OCI-LY3 (cell line): ENCODE measurements around the gene SORCS1.

Experiments used
- H2AFZ ChIP-seq: fragments of 200-600, 300-600 bp; shearing (Covaris generic); 2 replicates; pipeline ENCODE4 v1.6.0; 2014; ENCODE audit warnings: antibody characterized with exemption, low read depth, low read length
- H3K27ac ChIP-seq: fragments of 200-600, 300-600 bp; sonication (generic); 2 replicates; pipeline ENCODE4 v1.5.1; 2014; ENCODE audit warnings: mild to moderate bottlenecking, low read length, moderate library complexity, mixed read lengths
- H3K27me3 ChIP-seq: fragments of 200-600, 300-600 bp; sonication (generic); 2 replicates; pipeline ENCODE4 v1.6.1; 2014; ENCODE audit warnings: low read depth, low read length, mixed read lengths
- H3K36me3 ChIP-seq: fragments of 200-600, 300-600 bp; sonication (generic); replicated peaks from 2 replicates; pipeline ENCODE3; 2014; ENCODE audit warnings: low read depth, low read length, mixed read lengths
- H3K4me1 ChIP-seq: fragments of 300-600, 200-600 bp; sonication (generic); 2 replicates; pipeline ENCODE4 v1.6.1; 2014; ENCODE audit warnings: low read length, mixed read lengths
- H3K4me2 ChIP-seq: fragments of 200-600, 300-600 bp; sonication (generic); 2 replicates; pipeline ENCODE4 v1.6.1; 2014; ENCODE audit warnings: low read length, mixed read lengths
- H3K4me3 ChIP-seq: fragments of 300-600, 200-600 bp; sonication (generic); 2 replicates; pipeline ENCODE4 v1.5.1; 2014; ENCODE audit warnings: antibody characterized with exemption, mild to moderate bottlenecking, low read length, moderate library complexity
- H3K79me2 ChIP-seq: fragments of 300-600, 200-600 bp; shearing (Covaris generic); 2 replicates; pipeline ENCODE4 v1.6.1; 2014; ENCODE audit warnings: mild to moderate bottlenecking, low read length, mixed read lengths
- H3K9ac ChIP-seq: fragments of 300-600, 200-600 bp; shearing (Covaris generic); 2 replicates; pipeline ENCODE4 v1.6.0; 2014; ENCODE audit warnings: mild to moderate bottlenecking, low read length, moderate library complexity
- H3K9me3 ChIP-seq: fragments of 200-600, 300-600 bp; shearing (Covaris generic); 2 replicates; pipeline ENCODE4 v1.6.1; 2014; ENCODE audit warnings: low read length, mixed read lengths; ENCODE audit not compliant: insufficient read depth
- H4K20me1 ChIP-seq: fragments of 200-600, 300-600 bp; sonication (generic); 2 replicates; pipeline ENCODE4 v1.6.1; 2016; ENCODE audit warnings: low read length, mixed read lengths; ENCODE audit not compliant: insufficient read depth
- CTCF ChIP-seq: fragments of 200-600, 300-600 bp; sonication (generic); IDR thresholded peaks from 2 replicates; pipeline ENCODE4 v1.5.1; 2014; ENCODE audit warnings: antibody characterized with exemption, low read length, low read depth
- EZH2phosphoT487 ChIP-seq: fragments of 200-600 bp; shearing (Covaris generic); IDR thresholded peaks from 2 replicates; pipeline ENCODE4 v1.6.1; 2018; ENCODE audit warnings: antibody characterized with exemption, mixed run types, low read depth

SORCS1 gene

GRCh38 chr10:106999118-106999707, 165.3 kb downstream of the SORCS1 start:
- H3K36me3 ChIP-seq: no peaks in the 10 kb centered on the region
- H3K4me3 ChIP-seq: no peak overlapping the region
- no peaks in the 10 kb centered on the region for H4K20me1 ChIP-seq
- no peak overlapping the region for H3K27ac ChIP-seq
- no peak overlapping the region for H3K4me2 ChIP-seq
- H3K9me3 ChIP-seq: no peaks in the 10 kb centered on the region
- H3K27me3 ChIP-seq: no peaks in the 10 kb centered on the region
- H2AFZ ChIP-seq: no peak overlapping the region
- H3K79me2 ChIP-seq: no peaks in the 10 kb centered on the region
- no peak overlapping the region for H3K9ac ChIP-seq
- H3K4me1 ChIP-seq: no peaks in the 10 kb centered on the region
- TF ChIP-seq CTCF (no peak), EZH2phosphoT487 (no peak)

DNA sequence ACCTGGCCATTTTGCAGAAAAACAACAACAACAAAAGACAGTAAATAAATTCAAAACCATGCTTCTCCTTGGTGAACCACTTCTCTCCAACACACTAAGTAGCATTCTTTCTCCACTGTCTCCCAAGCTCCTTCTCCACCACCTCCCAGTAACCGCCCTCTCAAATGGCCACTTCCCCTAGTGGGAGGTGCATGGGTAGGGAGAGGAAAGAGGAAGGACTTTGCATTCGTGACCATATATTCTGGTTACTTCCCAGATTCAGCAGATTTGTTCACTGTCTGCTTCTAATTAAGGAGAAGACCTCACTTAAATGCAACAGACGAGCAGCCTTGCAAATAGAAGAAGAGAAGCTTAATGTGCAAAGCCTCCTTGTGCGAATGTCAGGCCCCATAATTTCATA, 166.8 kb downstream of the SORCS1 start:
- Histone ChIP-seq H3K36me3 (no peaks in the 10 kb centered on the region), H4K20me1 (no peaks in the 10 kb centered on the region), H3K79me2 (no peaks in the 10 kb centered on the region), H3K9ac (no peak overlapping the region), H3K9me3 (no peaks in the 10 kb centered on the region), H3K4me2 (no peak overlapping the region), H3K4me1 (no peaks in the 10 kb centered on the region), H2AFZ (no peak overlapping the region), H3K27ac (no peak overlapping the region), H3K27me3 (no peaks in the 10 kb centered on the region), H3K4me3 (no peak overlapping the region)
- no peak for TF ChIP-seq EZH2phosphoT487
- no peak for TF ChIP-seq CTCF

- Histone ChIP-seq H2AFZ (no peak overlapping the region), H3K79me2 (no peaks in the 10 kb centered on the region), H4K20me1 (no peaks in the 10 kb centered on the region), H3K9me3 (no peaks in the 10 kb centered on the region), H3K4me3 (no peak overlapping the region), H3K4me2 (no peak overlapping the region), H3K4me1 (no peaks in the 10 kb centered on the region), H3K36me3 (no peaks in the 10 kb centered on the region), H3K9ac (no peak overlapping the region), H3K27me3 (no peaks in the 10 kb centered on the region), H3K27ac (no peak overlapping the region)
- TF ChIP-seq EZH2phosphoT487 (no peak), CTCF (no peak)
Measured at GRCh38 chr10:106996510-106996909, 168.0 kb downstream of the SORCS1 start.

DNA sequence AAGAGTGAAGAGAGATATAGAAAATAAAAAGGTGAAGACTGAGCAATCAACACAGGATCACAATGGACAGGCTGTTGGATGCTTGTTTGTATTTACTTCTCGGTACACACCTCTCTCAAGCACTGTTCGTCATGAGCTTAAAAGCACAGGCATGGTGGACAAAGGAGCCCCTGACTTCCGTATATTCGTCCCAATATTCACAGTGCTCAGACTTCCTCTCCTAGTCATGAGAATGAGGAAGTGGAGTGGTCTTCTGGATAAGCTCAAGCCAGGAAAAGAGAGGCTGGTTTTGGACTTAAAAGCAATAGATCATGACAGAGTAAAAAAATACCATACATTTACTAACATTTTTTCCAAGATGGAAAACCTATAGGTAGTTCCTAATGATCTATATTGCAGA, 172.5 kb downstream of the SORCS1 start:
- Histone ChIP-seq H3K9me3 (no peaks in the 10 kb centered on the region), H3K79me2 (no peaks in the 10 kb centered on the region), H3K27ac (no peak overlapping the region), H4K20me1 (no peaks in the 10 kb centered on the region), H3K4me1 (no peaks in the 10 kb centered on the region), H3K4me2 (no peak overlapping the region), H2AFZ (no peak overlapping the region), H3K36me3 (no peaks in the 10 kb centered on the region), H3K4me3 (no peak overlapping the region), H3K9ac (no peak overlapping the region), H3K27me3 (no peaks in the 10 kb centered on the region)
- no peak for TF ChIP-seq EZH2phosphoT487
- TF ChIP-seq CTCF: no peak
